Large intestine (tissue), 3 donors: ENCODE results near the gene BFSP1. TPM values are rescaled to one million over a fixed set of nuclear protein-coding genes. Genes with fewer than 3 reads are reported as not detected.

ENCODE experiments used
- DNase-seq, 2 donors: peaks; one replicate each; pipeline versions ENCODE4 v3.0.0 to v3.0.0-alpha.2; 2013
- H3K27ac ChIP-seq: one replicate; pipeline ENCODE4 v1.5.1; 2013; ENCODE audit warnings: low read length
- H3K27me3 ChIP-seq: 2 replicates; pipeline ENCODE4 v1.6.1; 2013; ENCODE audit warnings: low read length; ENCODE audit not compliant: control insufficient read depth, insufficient read depth
- H3K36me3 ChIP-seq: 2 replicates; pipeline ENCODE4 v1.6.1; 2013; ENCODE audit warnings: low read length; ENCODE audit not compliant: control insufficient read depth, insufficient read depth
- H3K4me1 ChIP-seq: one replicate; pipeline ENCODE4 v1.6.1; 2013; ENCODE audit warnings: low read length; ENCODE audit not compliant: control insufficient read depth, insufficient read depth
- H3K4me3 ChIP-seq: one replicate; pipeline ENCODE4 v1.5.1; 2013; ENCODE audit warnings: low read length
- H3K9me3 ChIP-seq: one replicate; pipeline ENCODE4 v1.6.1; 2013; ENCODE audit warnings: mild to moderate bottlenecking, low read depth, low read length, moderate library complexity; ENCODE audit not compliant: control insufficient read depth
- WGBS: methylation state at CpG from one replicate; pipeline ENCODE4 v1.1.5; 2013; ENCODE audit warnings: low lambda C conversion rate; ENCODE audit not compliant: insufficient coverage; 5-methylcytosine and 5-hydroxymethylcytosine counted together
- polyA plus RNA-seq: library from polyadenylated mRNA; unstranded; fragments of 120-200 nt; gene quantifications from one replicate; pipeline ENCODE4 v1.2.1, GENCODE V29; 2013

Gene BFSP1
- polyA plus RNA-seq, 1 donor = 1.1 TPM

GRCh38 chr20:17456279-17456678 lies 74.9 kb downstream of the BFSP1 start:
- no peak for DNase-seq
- Histone ChIP-seq H3K36me3 (no peaks in the 10 kb centered on the region), H3K4me3 (no peak overlapping the region), H3K4me1 (no peaks in the 10 kb centered on the region), H3K9me3 (no peaks in the 10 kb centered on the region), H3K27ac (no peak overlapping the region), H3K27me3 (peaks cover 5% of the 10 kb centered on the region)
- WGBS = no CpG with 5 or more reads among the region's 8 CpGs

DNA sequence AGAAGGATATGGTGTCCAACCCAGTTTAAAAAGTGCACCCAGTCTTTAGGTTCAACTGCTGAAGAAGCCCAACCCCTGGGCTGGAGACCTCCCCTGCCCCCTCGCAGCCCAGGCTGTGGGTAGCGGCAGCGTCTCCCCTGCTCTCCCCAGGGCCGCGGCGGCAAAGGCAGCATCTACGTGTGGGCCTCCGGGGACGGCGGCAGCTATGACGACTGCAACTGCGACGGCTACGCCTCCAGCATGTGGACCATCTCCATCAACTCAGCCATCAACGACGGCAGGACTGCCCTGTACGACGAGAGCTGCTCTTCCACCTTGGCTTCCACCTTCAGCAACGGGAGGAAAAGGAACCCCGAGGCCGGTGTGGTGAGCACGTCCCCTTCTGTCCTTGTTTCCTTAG lies 77.6 kb downstream of the BFSP1 start:
- WGBS = no CpG with 5 or more reads among the region's 22 CpGs
- H3K36me3 ChIP-seq = no peaks in the 10 kb centered on the region
- DNase-seq = no peak
- no peaks in the 10 kb centered on the region for H3K4me1 ChIP-seq
- H3K27ac ChIP-seq = no peak overlapping the region
- H3K27me3 ChIP-seq = peaks cover 5% of the 10 kb centered on the region
- no peak overlapping the region for H3K4me3 ChIP-seq
- no peaks in the 10 kb centered on the region for H3K9me3 ChIP-seq

DNA sequence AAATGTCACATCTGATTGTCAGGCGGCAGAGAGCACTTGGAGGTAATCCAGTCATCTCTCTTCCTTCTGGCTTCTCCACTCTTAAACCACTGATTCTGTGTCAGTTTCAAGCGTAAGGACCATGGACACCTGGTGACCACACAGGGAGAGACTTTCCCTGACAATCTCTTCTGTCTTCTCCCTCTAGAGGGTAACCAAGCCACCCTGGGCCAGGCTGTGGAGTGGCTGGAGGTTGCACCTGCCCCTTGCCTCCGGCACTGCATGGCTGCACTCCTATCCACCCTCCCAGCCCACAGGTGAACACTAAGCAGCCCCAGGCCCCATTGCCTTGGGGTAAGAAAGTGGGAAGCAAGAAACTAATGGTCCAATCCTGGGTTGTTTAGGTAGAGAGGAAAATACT lies 78.7 kb downstream of the BFSP1 start:
- Histone ChIP-seq H3K4me1 (no peaks in the 10 kb centered on the region), H3K27ac (no peak overlapping the region), H3K4me3 (no peak overlapping the region), H3K36me3 (no peaks in the 10 kb centered on the region), H3K9me3 (no peaks in the 10 kb centered on the region), H3K27me3 (peaks cover 5% of the 10 kb centered on the region)
- WGBS = no CpG with 5 or more reads among the region's 3 CpGs
- no peak for DNase-seq

DNA sequence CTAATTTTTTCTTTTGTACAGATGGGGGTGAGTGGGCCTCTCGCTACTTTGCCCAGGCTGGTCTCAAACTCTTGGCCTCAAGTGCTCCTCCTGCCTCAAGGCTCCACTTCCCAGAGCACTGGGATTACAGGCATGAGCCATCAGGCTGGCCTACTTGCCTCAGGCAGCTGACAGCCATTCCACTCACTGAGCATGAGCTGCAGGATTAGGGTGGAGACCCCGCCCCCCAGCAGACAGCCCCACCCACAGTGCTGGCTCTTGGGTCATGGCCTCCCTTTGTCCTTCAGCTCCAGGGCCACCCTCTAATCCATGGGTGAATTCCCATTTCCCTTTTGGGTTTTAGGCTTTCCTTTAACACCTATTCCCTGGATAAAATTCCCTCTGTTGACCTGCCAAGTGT lies 82.1 kb downstream of the BFSP1 start:
- Histone ChIP-seq H3K9me3 (no peaks in the 10 kb centered on the region), H3K36me3 (no peaks in the 10 kb centered on the region), H3K27ac (no peak overlapping the region), H3K4me1 (no peaks in the 10 kb centered on the region), H3K4me3 (no peak overlapping the region), H3K27me3 (peaks cover 7% of the 10 kb centered on the region)
- no CpG with 5 or more reads among the region's 2 CpGs for WGBS
- no peak for DNase-seq

GRCh38 chr20:17448071-17448470 lies 83.1 kb downstream of the BFSP1 start:
- Histone ChIP-seq H3K36me3 (no peaks in the 10 kb centered on the region), H3K4me3 (no peak overlapping the region), H3K27me3 (peaks cover 7% of the 10 kb centered on the region), H3K9me3 (no peaks in the 10 kb centered on the region), H3K4me1 (no peaks in the 10 kb centered on the region), H3K27ac (no peak overlapping the region)
- no peak for DNase-seq
- WGBS = no CpG with 5 or more reads among the region's 2 CpGs

DNA sequence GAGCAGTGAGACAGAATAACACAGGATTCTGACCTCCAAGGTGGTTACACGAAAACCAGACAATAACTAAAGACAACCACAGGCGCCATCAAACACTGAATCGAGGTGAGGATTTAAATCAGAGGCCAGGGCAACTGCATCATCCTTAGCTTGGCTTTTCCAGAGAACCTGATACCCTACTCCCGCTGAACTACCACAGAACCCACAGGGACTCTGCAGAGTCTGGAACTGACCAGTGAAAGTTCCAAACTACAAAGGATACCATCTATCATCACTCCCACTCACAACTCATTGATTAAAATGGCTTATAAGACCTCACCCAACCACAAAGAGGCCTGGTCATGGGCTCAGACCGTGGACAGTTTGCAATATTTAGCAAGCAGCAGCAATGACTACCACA lies 85.0 kb downstream of the BFSP1 start:
- DNase-seq = no peak
- Histone ChIP-seq H3K9me3 (no peaks in the 10 kb centered on the region), H3K36me3 (no peaks in the 10 kb centered on the region), H3K27me3 (peaks cover 4% of the 10 kb centered on the region), H3K4me3 (no peak overlapping the region), H3K4me1 (no peaks in the 10 kb centered on the region), H3K27ac (no peak overlapping the region)
- WGBS = no CpG with 5 or more reads among the region's 5 CpGs

- Histone ChIP-seq H3K36me3 (no peaks in the 10 kb centered on the region), H3K27me3 (peaks cover 4% of the 10 kb centered on the region), H3K4me3 (no peak overlapping the region), H3K27ac (no peak overlapping the region), H3K9me3 (no peaks in the 10 kb centered on the region), H3K4me1 (no peaks in the 10 kb centered on the region)
- DNase-seq = no peak
- no CpG with 5 or more reads among the region's 13 CpGs for WGBS
These were observed 85.6 kb downstream of the BFSP1 start for GRCh38 chr20:17445543-17445942.

- H3K9me3 ChIP-seq = no peaks in the 10 kb centered on the region
- peaks cover 4% of the 10 kb centered on the region for H3K27me3 ChIP-seq
- no peak for DNase-seq
- no peaks in the 10 kb centered on the region for H3K4me1 ChIP-seq
- no peak overlapping the region for H3K27ac ChIP-seq
- no peak overlapping the region for H3K4me3 ChIP-seq
- WGBS = 33% methylated on average over 1 of the region's 2 CpGs
- no peaks in the 10 kb centered on the region for H3K36me3 ChIP-seq
These were observed 87.1 kb downstream of the BFSP1 start for GRCh38 chr20:17444091-17444490.

Other genes with a start within 250 kb of the BFSP1 start
- gene DSTN, start 38.7 kb upstream of the BFSP1 start, polyA plus RNA-seq = 304 TPM
- gene RRBP1, start 150.9 kb upstream of the BFSP1 start, polyA plus RNA-seq = 175 TPM
- gene BANF2, start 168.6 kb upstream of the BFSP1 start, polyA plus RNA-seq = not detected